Erythroblast (primary cell): ENCODE measurements around the gene NCKAP1.

ENCODE experiments used
- DNase-seq, 2 experiments: peaks; one replicate each; lab custom pipeline; 2025; lab: John Stamatoyannopoulos, UW
- GATA1 ChIP-seq: IDR thresholded peaks from 2 replicates; pipeline ENCODE4 v1.6.1; 2011; ENCODE audit warnings: low read depth, mild to moderate bottlenecking, control low read depth, low read length, moderate library complexity
- POLR2A ChIP-seq: IDR thresholded peaks from 2 replicates; pipeline ENCODE4 v1.6.1; 2011; ENCODE audit warnings: mild to moderate bottlenecking, low read length

Gene NCKAP1

GRCh38 chr2:182866095-182866460, 172.2 kb downstream of the NCKAP1 start:
- TF ChIP-seq POLR2A, result no peak
- TF ChIP-seq GATA1, result no peak
- no peak for DNase-seq

- no peak for TF ChIP-seq GATA1
- TF ChIP-seq POLR2A, result no peak
- no peak for DNase-seq
Observed at GRCh38 chr2:182864949-182865570, 173.2 kb downstream of the NCKAP1 start.

GRCh38 chr2:182863642-182864041, 174.6 kb downstream of the NCKAP1 start:
- TF ChIP-seq POLR2A (no peak), GATA1 (no peak)
- no peak for DNase-seq

GRCh38 chr2:182862091-182862490, 176.2 kb downstream of the NCKAP1 start:
- TF ChIP-seq GATA1, result no peak
- TF ChIP-seq POLR2A, result no peak
- DNase-seq, result no peak

GRCh38 chr2:182860858-182861257, 177.4 kb downstream of the NCKAP1 start:
- no peak for TF ChIP-seq POLR2A
- no peak for TF ChIP-seq GATA1
- no peak for DNase-seq
